ENCODE data around the gene EGLN2. TPM values are rescaled to one million over a fixed set of nuclear protein-coding genes. Genes with fewer than 3 reads are reported as not detected.

The EGLN2 gene
- total and polyA plus RNA-seq, 2 donors (not counting 3 experiments of a cell fraction or from before 2014, with no cell fraction given): 118 to 152 TPM

DNA sequence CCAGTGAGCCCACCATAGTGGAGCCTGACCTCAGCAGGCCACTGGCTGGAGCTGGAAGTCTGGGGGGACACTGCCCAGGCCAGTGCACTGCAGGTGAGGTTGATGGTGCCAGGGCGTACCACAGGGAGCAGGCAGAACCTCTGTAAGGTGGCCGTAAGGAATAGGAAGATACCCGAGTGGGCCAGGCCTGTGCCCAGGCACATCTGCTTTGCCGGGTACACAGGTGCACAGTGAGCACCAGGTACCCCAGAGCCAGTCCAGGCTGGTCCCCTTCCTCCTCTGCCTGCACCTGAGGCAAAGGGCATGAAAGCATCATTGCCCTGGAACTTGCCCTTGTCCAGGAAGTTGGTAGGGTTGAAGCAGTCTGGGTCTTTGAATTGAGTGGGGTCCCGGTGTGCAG lies 9.5 kb downstream of the EGLN2 start:
- H3K4me3 ChIP-seq (replicated peaks in 1 of 3; ENCODE audit: insufficient read depth in 1 of 3, low read depth in 1 of 3, low read length in 3 of 3): no peak overlapping the region
- no peak for DNase-seq (ENCODE audit: low read depth, low spot score)
- ChIA-PET POLR2A (no interaction called here), CTCF (interaction anchor here (2.5 to 3.9 kb wide), 4 partner anchors 9 to 145 kb away, joined by 22 to 70 read pairs (median 33); partner anchors contain the start of genes ACTMAP, EGLN2 and RAB4B)
- H3K9ac ChIP-seq (replicated peaks; ENCODE audit: extremely low read depth, insufficient read depth, low read length): no peak overlapping the region
- H3K4me2 ChIP-seq (ENCODE audit: insufficient read depth, low read length): no peak overlapping the region
- intact Hi-C loops (cut with micrococcal nuclease) (loop anchor here (10.0 kb wide), 1 partner anchor 364 kb away; the partner anchor contains the start of gene SERTAD3), dilution Hi-C loops (cut with MboI; ENCODE audit: extremely low pct_ligation_motif_present, low sequenced_read_pairs) (no loop called here)
- H3K9me1 ChIP-seq (replicated peaks; ENCODE audit: control insufficient read depth, extremely low read depth, insufficient read depth, low read length): no peaks in the 10 kb centered on the region
- BruUV-seq (replicated peaks): no TSS peak
- peaks cover 9 to 29% of the 10 kb centered on the region in 2 experiments for H3K36me3 ChIP-seq (ENCODE audit: control insufficient read depth in 2 of 2, extremely low read depth in 1 of 2, insufficient read depth in 2 of 2, low read length in 2 of 2)
- peaks cover 46% of the 10 kb centered on the region for H3K79me2 ChIP-seq (ENCODE audit: control insufficient read depth, insufficient read depth, low read length)
- no peaks in the 10 kb centered on the region for H3K9me3 ChIP-seq (replicated peaks; ENCODE audit: control insufficient read depth, insufficient read depth, low read length)
- TF ChIP-seq MYC (IDR thresholded peaks at IDR 0.05; ENCODE audit: low read depth, low read length): no peak
- no peak for TF ChIP-seq POLR2AphosphoS5 (IDR thresholded peaks at IDR 0.05; ENCODE audit: insufficient read depth, low read depth, low read length)
- no peak for TF ChIP-seq EZH2 (IDR thresholded peaks at IDR 0.05; ENCODE audit: borderline replicate concordance, low read depth, low read length, severe bottlenecking)
- no peak for TF ChIP-seq FOS (IDR thresholded peaks at IDR 0.05; ENCODE audit: borderline replicate concordance, insufficient read depth, low read length)
- peaks cover 46% of the 10 kb centered on the region for H3K4me1 ChIP-seq (ENCODE audit: control insufficient read depth, extremely low read depth, insufficient read depth, low read length)
- no peaks in the 10 kb centered on the region for H4K20me1 ChIP-seq (replicated peaks; ENCODE audit: control insufficient read depth, extremely low read depth, insufficient read depth, low read length)
- FAIRE-seq: no peak
- H3K27ac ChIP-seq (ENCODE audit: insufficient read depth, low read depth, low read length): no peak overlapping the region
- H2AFZ ChIP-seq (ENCODE audit: low read depth, low read length): no peak overlapping the region
- peaks cover 0 to 3% of the 10 kb centered on the region in 2 experiments for H3K27me3 ChIP-seq (ENCODE audit: control insufficient read depth in 2 of 2, insufficient read depth in 2 of 2, low read length in 2 of 2)

DNA sequence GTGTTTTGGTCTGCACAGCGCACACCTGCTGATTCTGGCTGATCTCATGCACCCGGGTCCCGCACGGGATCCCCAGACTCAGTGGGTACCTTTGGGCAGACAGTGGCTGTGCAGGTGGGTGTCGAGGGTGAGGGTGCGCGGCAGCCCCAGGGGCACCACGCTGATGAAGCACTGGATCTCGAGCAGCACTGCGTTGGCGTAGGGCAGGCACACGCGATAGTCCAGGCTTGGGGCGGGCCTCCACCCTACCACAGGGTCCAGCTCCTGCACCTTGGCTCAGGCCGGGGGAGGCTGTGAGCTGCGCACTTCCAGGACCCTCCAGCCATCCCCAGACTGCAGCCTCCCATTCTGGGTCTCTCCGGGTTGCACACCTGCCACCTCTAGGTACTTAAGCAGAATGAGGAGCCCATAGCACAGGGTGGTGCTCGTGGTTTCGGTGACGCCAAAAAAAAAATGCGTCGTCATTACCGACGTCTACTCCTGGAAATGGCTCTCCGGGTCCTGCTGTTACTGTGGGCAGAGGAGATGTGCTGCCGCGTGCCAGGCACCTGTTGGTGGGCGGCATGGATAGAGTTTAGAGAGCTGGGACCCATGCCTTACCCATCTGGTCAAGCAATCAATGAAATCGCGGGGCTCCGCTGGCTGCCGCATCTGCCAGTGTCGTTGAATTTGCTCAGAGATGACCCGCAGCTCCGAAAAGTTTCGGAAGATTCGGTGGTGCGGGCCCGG lies 10.5 kb downstream of the EGLN2 start:
- peaks cover 1 to 6% of the 10 kb centered on the region in 2 experiments for H3K27me3 ChIP-seq (ENCODE audit: control insufficient read depth in 2 of 2, insufficient read depth in 2 of 2, low read length in 2 of 2)
- intact Hi-C loops (cut with micrococcal nuclease): loop anchor here (10.0 kb wide), 1 partner anchor 365 kb away; the partner anchor contains the start of gene SERTAD3
- no peak for FAIRE-seq
- H3K9me3 ChIP-seq (replicated peaks; ENCODE audit: control insufficient read depth, insufficient read depth, low read length): no peaks in the 10 kb centered on the region
- no peak overlapping the region for H3K9ac ChIP-seq (replicated peaks; ENCODE audit: extremely low read depth, insufficient read depth, low read length)
- ChIA-PET CTCF (no interaction called here), POLR2A (no interaction called here)
- TF ChIP-seq MYC (IDR thresholded peaks at IDR 0.05; ENCODE audit: low read depth, low read length): no peak
- TF ChIP-seq, protein P1, sequence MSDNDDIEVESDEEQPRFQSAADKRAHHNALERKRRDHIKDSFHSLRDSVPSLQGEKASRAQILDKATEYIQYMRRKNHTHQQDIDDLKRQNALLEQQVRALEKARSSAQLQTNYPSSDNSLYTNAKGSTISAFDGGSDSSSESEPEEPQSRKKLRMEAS (IDR thresholded peaks at IDR 0.05; ENCODE audit: insufficient read depth, insufficient read length): no peak
- TF ChIP-seq POLR2AphosphoS5 (IDR thresholded peaks at IDR 0.05; ENCODE audit: insufficient read depth, low read depth, low read length): peak; percentile 25
- H2AFZ ChIP-seq (ENCODE audit: low read depth, low read length): no peak overlapping the region
- dilution Hi-C loops (cut with MboI; ENCODE audit: extremely low pct_ligation_motif_present, low sequenced_read_pairs): no loop called here
- no peak for DNase-seq (ENCODE audit: low read depth, low spot score)
- H3K9me1 ChIP-seq (replicated peaks; ENCODE audit: control insufficient read depth, extremely low read depth, insufficient read depth, low read length): no peaks in the 10 kb centered on the region
- H3K4me3 ChIP-seq (replicated peaks in 1 of 3; ENCODE audit: insufficient read depth in 1 of 3, low read depth in 1 of 3, low read length in 3 of 3): no peak overlapping the region
- no TSS peak for BruUV-seq (replicated peaks)
- no peak overlapping the region for H3K27ac ChIP-seq (ENCODE audit: insufficient read depth, low read depth, low read length)
- no peaks in the 10 kb centered on the region for H4K20me1 ChIP-seq (replicated peaks; ENCODE audit: control insufficient read depth, extremely low read depth, insufficient read depth, low read length)
- peaks cover 9 to 27% of the 10 kb centered on the region in 2 experiments for H3K36me3 ChIP-seq (ENCODE audit: control insufficient read depth in 2 of 2, extremely low read depth in 1 of 2, insufficient read depth in 2 of 2, low read length in 2 of 2)
- peaks cover 36% of the 10 kb centered on the region for H3K4me1 ChIP-seq (ENCODE audit: control insufficient read depth, extremely low read depth, insufficient read depth, low read length)
- H3K79me2 ChIP-seq (ENCODE audit: control insufficient read depth, insufficient read depth, low read length): peaks cover 36% of the 10 kb centered on the region
- no peak overlapping the region for H3K4me2 ChIP-seq (ENCODE audit: insufficient read depth, low read length)

Data from endothelial cell of umbilical vein (primary cell).